Astrocyte (in vitro differentiated cells and primary cell): ENCODE data around the gene HOXD11. TPM values are rescaled to one million over a fixed set of nuclear protein-coding genes. Genes with fewer than 3 reads are reported as not detected.

ENCODE experiments used
- DNase-seq: peaks from one replicate; pipeline ENCODE4 v3.0.0-alpha.2; 2010; ENCODE audit warnings: low read depth
- FAIRE-seq: peaks from 2 replicates; lab custom pipeline; 2011; peaks lifted over from hg19 to GRCh38; lab: Jason Lieb, UNC
- H2AFZ ChIP-seq: 2 replicates; pipeline ENCODE4 v1.6.0; 2012; ENCODE audit warnings: low read depth, low read length, inconsistent platforms
- H3K27ac ChIP-seq: 2 replicates; pipeline ENCODE4 v1.5.1; 2011; ENCODE audit warnings: low read depth, low read length, inconsistent platforms
- H3K27me3 ChIP-seq: 2 replicates; pipeline ENCODE4 v1.6.0; 2011; ENCODE audit warnings: low read length, inconsistent platforms; ENCODE audit not compliant: insufficient read depth
- H3K36me3 ChIP-seq: 2 replicates; pipeline ENCODE4 v1.5.1; 2011; ENCODE audit warnings: low read length, inconsistent platforms; ENCODE audit not compliant: insufficient read depth
- H3K4me1 ChIP-seq: 2 replicates; pipeline ENCODE4 v1.5.1; 2011; ENCODE audit warnings: low read length, inconsistent platforms; ENCODE audit not compliant: insufficient read depth
- H3K4me2 ChIP-seq: 2 replicates; pipeline ENCODE4 v1.6.0; 2012; ENCODE audit warnings: low read length, inconsistent platforms
- H3K4me3 ChIP-seq: 2 replicates; pipeline ENCODE4 v1.5.1; 2011; ENCODE audit warnings: low read depth, mild to moderate bottlenecking, low read length, inconsistent platforms; ENCODE audit not compliant: insufficient read depth
- H3K79me2 ChIP-seq: 2 replicates; pipeline ENCODE4 v1.6.0; 2012; ENCODE audit warnings: mild to moderate bottlenecking, low read length, inconsistent platforms; ENCODE audit not compliant: insufficient read depth
- H3K9ac ChIP-seq: 2 replicates; pipeline ENCODE4 v1.6.0; 2012; ENCODE audit warnings: mild to moderate bottlenecking, low read length, inconsistent platforms
- H3K9me3 ChIP-seq: 2 replicates; pipeline ENCODE4 v1.5.1; 2012; ENCODE audit warnings: low read depth, mild to moderate bottlenecking, low read length, inconsistent platforms; ENCODE audit not compliant: insufficient read depth
- H4K20me1 ChIP-seq: 2 replicates; pipeline ENCODE4 v1.6.0; 2012; ENCODE audit warnings: low read length, inconsistent platforms; ENCODE audit not compliant: insufficient read depth
- H3K27ac Mint-ChIP-seq: one replicate; pipeline ENCODE4 v1.8.0; 2021; ENCODE audit warnings: mild to moderate bottlenecking, mixed read lengths; ENCODE audit not compliant: unreplicated experiment
- H3K27me3 Mint-ChIP-seq: one replicate; pipeline ENCODE4 v1.8.0; 2021; ENCODE audit warnings: low read depth, mixed read lengths; ENCODE audit not compliant: unreplicated experiment
- H3K36me3 Mint-ChIP-seq: one replicate; pipeline ENCODE4 v1.8.0; 2021; ENCODE audit warnings: low read depth, mixed read lengths; ENCODE audit not compliant: unreplicated experiment
- H3K4me1 Mint-ChIP-seq: one replicate; pipeline ENCODE4 v1.8.0; 2021; ENCODE audit warnings: low read depth, mixed read lengths; ENCODE audit not compliant: unreplicated experiment
- H3K4me3 Mint-ChIP-seq: one replicate; pipeline ENCODE4 v1.8.0; 2021; ENCODE audit warnings: mild to moderate bottlenecking, moderate library complexity, mixed read lengths; ENCODE audit not compliant: unreplicated experiment
- H3K9me3 Mint-ChIP-seq: one replicate; pipeline ENCODE4 v1.8.0; 2021; ENCODE audit warnings: mild to moderate bottlenecking, mixed read lengths; ENCODE audit not compliant: unreplicated experiment
- EZH2 ChIP-seq: IDR thresholded peaks from 2 replicates; pipeline ENCODE4 v1.6.1; 2012; ENCODE audit warnings: mild to moderate bottlenecking, low read length, inconsistent platforms; ENCODE audit not compliant: insufficient read depth
- total RNA-seq: library from RNA; stranded (reverse); gene quantifications from 2 replicates; pipeline ENCODE4 v1.2.1, GENCODE V29; 2021
- TF ChIP-seq, protein P1 (sequence below): IDR thresholded peaks from 2 replicates; pipeline ENCODE4 v1.5.1; 2011; ENCODE audit warnings: low read depth, mild to moderate bottlenecking, inconsistent platforms, low read length, moderate library complexity; ENCODE audit not compliant: insufficient read depth

The HOXD11 gene
- total RNA-seq, 1 donor from 2014 or later = not detected

DNA sequence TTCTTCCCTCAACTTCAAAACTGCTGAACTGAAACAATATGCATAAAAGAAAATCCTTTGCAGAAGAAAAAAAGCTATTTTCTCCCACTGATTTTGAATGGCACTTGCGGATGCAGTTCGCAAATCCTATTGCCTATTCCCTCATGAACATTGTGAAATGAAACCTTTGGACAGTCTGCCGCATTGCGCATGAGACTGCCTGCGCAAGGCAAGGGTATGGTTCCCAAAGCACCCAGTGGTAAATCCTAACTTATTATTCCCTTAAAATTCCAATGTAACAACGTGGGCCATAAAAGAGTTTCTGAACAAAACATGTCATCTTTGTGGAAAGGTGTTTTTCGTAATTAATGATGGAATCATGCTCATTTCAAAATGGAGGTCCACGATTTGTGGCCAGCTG lies 30.8 kb downstream of the HOXD11 start:
- H4K20me1 ChIP-seq = no peaks in the 10 kb centered on the region
- Mint-ChIP-seq H3K36me3 (peaks cover 2% of the 10 kb centered on the region), H3K9me3 (peaks cover 35% of the 10 kb centered on the region), H3K4me1 (no peaks in the 10 kb centered on the region), H3K27ac (no peak overlapping the region), H3K27me3 (peaks cover 92% of the 10 kb centered on the region), H3K4me3 (no peak overlapping the region)
- no peaks in the 10 kb centered on the region for H3K79me2 ChIP-seq
- FAIRE-seq = no peak
- H2AFZ ChIP-seq = no peak overlapping the region
- H3K27me3 ChIP-seq = peaks cover 85% of the 10 kb centered on the region
- TF ChIP-seq, protein P1, sequence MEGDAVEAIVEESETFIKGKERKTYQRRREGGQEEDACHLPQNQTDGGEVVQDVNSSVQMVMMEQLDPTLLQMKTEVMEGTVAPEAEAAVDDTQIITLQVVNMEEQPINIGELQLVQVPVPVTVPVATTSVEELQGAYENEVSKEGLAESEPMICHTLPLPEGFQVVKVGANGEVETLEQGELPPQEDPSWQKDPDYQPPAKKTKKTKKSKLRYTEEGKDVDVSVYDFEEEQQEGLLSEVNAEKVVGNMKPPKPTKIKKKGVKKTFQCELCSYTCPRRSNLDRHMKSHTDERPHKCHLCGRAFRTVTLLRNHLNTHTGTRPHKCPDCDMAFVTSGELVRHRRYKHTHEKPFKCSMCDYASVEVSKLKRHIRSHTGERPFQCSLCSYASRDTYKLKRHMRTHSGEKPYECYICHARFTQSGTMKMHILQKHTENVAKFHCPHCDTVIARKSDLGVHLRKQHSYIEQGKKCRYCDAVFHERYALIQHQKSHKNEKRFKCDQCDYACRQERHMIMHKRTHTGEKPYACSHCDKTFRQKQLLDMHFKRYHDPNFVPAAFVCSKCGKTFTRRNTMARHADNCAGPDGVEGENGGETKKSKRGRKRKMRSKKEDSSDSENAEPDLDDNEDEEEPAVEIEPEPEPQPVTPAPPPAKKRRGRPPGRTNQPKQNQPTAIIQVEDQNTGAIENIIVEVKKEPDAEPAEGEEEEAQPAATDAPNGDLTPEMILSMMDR = no peak
- no peak for TF ChIP-seq EZH2
- H3K27ac ChIP-seq = no peak overlapping the region
- peaks cover 6% of the 10 kb centered on the region for H3K9me3 ChIP-seq
- no peak for DNase-seq
- peaks cover 8% of the 10 kb centered on the region for H3K4me1 ChIP-seq
- no peak overlapping the region for H3K4me3 ChIP-seq
- no peaks in the 10 kb centered on the region for H3K36me3 ChIP-seq
- H3K4me2 ChIP-seq = no peak overlapping the region
- no peak overlapping the region for H3K9ac ChIP-seq

DNA sequence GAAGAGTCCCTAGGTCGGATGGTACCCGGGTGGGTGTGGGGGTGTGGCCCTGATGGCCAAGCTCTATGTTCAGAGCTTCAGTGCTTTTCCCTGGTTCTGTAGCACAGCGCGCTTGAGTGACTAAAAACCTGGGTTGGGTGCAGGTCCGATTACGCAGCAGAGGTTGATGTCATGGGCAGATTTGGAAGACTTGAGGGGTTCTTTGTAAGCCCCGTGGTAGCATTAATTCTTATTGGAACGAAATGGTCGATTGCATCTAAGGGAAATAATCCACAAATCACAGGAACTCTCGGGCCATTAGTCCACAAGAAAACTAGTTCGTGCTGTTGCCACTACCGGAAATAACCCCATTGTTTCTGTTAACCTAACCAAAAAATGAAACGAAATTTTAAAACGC lies 31.4 kb downstream of the HOXD11 start:
- Histone ChIP-seq H3K4me1 (peaks cover 8% of the 10 kb centered on the region), H3K27me3 (peaks cover 85% of the 10 kb centered on the region), H3K79me2 (no peaks in the 10 kb centered on the region)

More for the DNA sequence above, 31.4 kb downstream of the HOXD11 start:
- Histone ChIP-seq H3K4me3 (no peak overlapping the region), H3K4me2 (no peak overlapping the region), H3K9ac (no peak overlapping the region), H2AFZ (no peak overlapping the region), H4K20me1 (no peaks in the 10 kb centered on the region), H3K36me3 (no peaks in the 10 kb centered on the region), H3K27ac (no peak overlapping the region), H3K9me3 (peaks cover 6% of the 10 kb centered on the region)
- Mint-ChIP-seq H3K4me1 (no peaks in the 10 kb centered on the region), H3K36me3 (peaks cover 2% of the 10 kb centered on the region), H3K9me3 (peaks cover 37% of the 10 kb centered on the region), H3K4me3 (no peak overlapping the region), H3K27ac (no peak overlapping the region), H3K27me3 (peaks cover 92% of the 10 kb centered on the region)
- FAIRE-seq (no peak), DNase-seq (no peak)
- TF ChIP-seq, protein P1 = no peak
- no peak for TF ChIP-seq EZH2
